GM18508 (cell line): Measurements from ENCODE around the gene CAB39.

ENCODE experiments used
- ATAC-seq: cut with Tn5 transposase; IDR thresholded peaks from one replicate; pipeline ENCODE4 v1.9.1; 2021; ENCODE audit warnings: moderate number of reproducible peaks; ENCODE audit not compliant: insufficient read depth, unreplicated experiment

CAB39 gene

DNA sequence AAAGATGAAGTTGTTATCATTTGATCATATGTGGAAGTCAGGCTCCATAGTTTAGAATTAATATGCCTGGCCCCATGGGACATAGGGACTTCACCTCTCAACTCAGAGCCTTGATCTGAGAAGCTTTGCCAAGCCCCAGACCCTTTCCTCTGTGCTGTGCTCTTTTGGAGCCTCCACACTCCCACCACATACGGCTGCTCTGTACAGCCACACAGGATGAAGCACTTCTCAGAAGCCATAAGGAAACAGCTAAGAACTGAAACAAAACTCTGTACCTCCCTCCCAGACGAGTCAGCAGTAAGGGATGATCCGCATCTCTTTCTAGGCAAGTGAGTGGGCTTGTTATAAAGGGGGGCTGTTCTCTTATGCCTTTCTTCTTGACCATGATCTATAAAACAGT, 66.5 kb downstream of the CAB39 start:
- ATAC-seq: no peak

DNA sequence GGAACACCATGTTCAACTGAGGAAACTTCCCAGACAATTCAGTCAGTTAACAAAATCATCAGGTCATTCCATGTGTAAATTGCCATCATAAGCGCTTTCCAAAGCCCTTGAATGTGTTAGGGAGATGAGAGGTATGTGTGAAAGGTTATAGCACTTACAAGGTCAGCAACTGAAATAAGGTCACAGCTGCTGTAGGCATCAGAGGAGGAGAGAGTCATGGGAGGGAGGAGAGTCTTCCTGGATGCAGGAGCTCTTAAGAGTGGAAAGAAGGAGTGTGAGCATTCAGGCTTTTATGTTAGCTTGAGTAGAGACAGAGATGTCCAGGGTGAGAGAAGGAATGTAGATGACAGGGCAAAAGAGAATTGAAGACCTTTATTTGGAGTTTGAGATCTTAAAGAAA, 67.0 kb downstream of the CAB39 start:
- ATAC-seq: no peak

DNA sequence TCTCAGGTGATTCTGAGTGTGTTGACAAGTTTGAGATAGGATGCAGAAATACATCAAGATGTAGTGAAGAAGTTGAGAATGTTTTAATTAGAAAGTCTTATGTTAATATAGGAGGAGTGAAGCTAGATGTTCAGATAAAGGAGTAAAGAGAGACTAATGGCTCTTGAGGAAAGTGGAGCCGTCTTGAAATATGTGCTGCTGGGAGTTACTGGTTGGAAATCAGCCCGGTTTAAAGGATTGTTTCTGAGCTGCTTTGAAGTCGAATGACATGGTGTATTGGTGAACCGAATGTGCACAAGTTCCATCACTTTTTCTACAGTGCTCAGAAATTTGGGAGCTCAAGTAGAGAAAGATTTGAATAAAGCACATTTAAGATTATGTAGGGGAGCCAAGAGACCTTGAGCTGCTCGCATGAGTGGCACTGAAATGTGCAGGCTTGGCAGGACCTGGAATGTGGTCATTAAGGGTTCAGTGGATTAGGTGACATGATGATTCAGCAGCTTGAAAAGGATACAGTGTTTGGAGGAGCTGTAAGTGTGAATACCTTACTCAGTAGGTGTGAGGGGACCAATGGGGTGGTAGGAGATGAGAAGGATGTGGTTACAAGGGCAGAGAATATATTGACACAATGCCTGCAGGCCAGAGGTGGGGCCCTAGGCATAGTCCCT, 68.6 kb downstream of the CAB39 start:
- ATAC-seq: no peak

- no peak for ATAC-seq
Observed at GRCh38 chr2:230783101-230783500, 70.5 kb downstream of the CAB39 start.

DNA sequence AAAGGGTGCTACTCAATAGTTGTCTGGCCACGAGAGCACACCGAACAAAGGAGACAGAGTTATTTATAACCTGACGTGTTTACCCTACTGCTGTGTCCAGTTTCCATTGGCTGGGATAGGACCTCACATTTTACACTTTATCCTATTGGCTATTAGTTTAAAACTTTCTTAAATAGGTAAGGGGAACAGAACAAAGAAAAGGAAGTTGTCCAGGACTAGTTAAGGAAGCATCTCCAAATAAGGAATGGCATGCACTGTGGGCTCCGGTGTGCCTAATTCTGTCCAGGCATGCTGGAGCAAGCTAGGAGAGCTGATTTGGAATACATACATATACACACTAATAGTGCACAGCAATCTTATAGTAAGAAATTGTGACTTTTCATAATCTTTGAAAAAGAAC, 72.2 kb downstream of the CAB39 start:
- ATAC-seq: no peak

GRCh38 chr2:230785346-230785745, 72.7 kb downstream of the CAB39 start:
- no peak for ATAC-seq

DNA sequence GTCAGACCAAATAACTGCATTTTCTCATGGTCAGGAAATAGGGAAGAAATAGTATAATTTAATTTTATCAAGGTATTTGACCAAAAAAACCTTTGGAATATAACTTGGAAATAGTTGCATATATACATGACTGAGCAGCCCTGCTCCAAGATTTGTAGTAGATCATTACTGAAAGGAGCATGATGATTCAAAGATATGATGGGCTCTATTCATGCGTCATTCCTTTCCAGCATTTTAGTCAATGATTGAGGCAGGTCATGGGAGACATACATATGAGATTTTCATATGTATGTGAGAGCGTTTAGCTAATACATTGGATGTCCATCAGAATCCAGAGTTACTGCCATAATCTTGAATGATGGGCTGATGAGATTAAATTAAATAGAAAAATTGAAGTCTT, 74.5 kb downstream of the CAB39 start:
- ATAC-seq: no peak

DNA sequence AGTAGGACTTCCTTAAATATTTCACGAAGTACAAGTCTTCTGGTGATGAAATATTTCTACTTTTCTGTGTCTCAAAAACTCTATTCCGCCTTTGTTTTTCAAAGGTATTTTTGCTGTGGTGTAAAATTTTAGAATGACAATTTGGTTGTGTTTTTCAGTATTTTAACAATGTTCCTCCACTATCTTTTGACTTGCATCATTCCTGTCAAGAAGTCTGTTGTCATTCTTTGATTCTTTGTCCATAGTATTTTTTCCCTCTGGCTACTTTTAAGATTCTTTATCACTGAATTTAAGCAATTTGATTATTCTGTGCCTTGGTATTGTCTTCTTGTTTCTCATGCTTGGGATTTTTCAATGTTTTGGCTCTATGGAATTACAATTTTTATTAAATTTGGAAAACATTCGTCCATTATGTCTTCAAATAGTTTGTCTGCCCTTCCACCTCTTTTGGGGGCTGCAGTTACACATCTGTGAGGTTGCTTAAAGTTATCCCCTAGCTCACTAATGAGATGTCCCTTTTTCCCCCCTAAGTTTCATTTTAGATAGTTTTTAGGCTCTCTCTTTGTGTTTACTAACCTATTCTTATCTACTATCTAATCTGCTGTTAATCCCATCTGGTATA, 76.0 kb downstream of the CAB39 start:
- ATAC-seq: no peak

DNA sequence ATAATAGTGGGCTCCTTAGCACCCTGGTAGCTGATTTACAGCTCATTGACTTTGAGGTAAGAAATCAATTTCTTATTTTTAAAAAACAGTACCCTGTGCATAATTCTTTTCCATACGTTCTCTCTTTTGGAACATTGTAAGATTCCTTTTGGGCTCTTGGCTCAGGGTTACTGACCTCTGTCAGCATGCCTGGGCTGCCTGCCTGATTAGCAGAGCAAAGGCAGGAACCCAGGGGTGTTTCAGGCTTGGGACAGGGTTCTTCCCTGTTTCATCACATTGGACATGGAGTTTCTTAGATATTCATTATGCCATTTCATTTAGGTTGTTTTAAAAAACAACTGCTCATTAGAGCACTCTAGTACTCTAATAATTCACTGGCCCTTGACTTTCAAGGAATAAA, 78.3 kb downstream of the CAB39 start:
- no peak for ATAC-seq

GRCh38 chr2:230793572-230794359, 81.1 kb downstream of the CAB39 start:
- ATAC-seq: no peak

DNA sequence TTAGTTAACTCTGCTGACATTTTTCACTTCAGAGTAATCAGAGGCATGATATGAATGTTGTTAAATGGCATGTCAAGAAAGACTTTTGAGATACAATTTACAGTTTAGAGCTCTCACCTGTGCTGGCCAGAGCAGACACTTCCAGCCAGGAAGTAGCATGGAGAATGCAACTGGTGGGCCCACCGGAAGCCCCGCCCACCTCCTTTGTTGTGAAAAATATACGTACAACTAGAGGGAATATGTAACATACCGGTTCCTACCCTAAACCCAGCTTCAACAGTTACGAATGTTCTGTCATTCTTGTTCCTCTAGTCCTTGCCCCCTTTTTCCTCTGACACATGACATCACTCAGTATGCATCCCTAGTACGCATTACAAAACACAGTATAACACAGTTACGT, 81.9 kb downstream of the CAB39 start:
- no peak for ATAC-seq

DNA sequence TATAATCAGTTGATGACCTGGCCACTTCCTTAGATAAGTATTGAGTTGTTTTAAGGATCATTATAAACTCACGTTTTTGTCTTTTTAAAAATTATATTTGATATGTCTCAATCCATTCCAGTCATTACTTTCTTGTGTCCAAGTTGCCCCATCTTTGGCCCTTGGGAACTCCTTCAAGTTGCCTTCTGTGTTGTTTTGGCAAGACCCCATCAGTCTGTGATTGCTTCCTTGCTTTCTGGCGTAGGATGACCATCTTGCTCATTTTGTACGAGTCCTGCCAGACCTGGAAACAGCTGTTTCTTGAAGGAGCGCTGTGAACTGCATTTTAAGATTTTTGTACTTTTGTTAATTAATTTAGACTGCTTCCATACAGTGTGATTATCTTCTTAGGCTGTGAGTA, 83.2 kb downstream of the CAB39 start:
- ATAC-seq: no peak

DNA sequence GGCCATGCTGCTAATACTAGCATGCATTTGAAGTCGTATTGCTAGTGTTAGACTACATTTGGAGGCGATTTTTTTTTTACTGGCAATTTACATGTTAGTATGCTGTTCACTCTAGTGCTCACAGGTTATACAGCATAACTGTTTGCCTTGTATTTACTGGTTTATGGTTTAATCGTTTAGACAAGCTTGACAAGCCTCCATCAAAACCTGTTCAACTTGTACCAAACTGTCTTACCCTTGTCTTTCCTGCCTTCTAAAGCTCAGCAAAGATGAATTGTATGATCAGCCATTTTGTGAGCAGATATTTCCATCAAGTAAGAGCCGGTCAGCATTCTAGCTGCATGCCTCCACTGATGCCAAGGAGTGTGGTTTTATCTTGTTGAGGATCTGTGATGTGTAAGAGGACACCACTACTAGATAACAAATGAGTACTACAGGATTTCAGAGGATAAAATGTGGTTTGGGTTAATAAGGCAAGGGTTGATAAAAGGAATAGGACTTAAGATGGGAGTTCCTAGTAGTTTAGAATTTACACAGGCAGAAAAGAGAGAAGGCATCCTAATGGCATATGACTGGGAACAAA, 83.7 kb downstream of the CAB39 start:
- ATAC-seq: no peak

- no peak for ATAC-seq
Observed at GRCh38 chr2:230797515-230798495, 85.2 kb downstream of the CAB39 start.

GRCh38 chr2:230798769-230799399, 86.2 kb downstream of the CAB39 start:
- no peak for ATAC-seq

DNA sequence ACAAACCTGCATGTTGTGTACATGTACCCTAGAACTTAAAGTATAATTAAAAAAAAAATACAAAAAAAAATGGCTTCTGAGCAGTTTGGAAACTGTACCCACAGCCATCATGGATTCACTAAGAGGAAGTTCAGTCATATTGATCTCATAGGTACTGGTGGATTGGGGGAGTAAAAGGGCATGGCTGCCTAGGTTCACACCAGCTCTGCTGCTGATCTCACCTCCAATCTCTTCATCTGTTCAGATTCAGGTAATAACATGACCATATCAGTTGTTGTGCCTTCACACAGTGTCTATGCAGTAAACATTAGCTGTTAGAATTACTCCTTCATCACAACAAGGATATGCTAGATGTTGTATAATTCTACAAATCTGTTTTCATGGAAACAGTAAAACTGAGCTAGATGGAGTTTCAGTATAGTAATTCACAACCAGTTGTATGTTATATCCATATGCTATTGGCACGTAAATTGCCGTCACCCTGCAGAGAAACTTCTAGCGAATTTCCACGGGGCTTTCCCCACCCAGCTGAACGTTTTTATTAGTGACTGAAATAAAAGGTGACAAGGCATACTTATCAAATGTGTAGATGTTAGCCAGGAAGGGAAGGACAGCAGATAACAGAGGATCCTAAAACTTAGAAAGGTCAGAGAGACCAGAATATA, 92.8 kb downstream of the CAB39 start:
- no peak for ATAC-seq

DNA sequence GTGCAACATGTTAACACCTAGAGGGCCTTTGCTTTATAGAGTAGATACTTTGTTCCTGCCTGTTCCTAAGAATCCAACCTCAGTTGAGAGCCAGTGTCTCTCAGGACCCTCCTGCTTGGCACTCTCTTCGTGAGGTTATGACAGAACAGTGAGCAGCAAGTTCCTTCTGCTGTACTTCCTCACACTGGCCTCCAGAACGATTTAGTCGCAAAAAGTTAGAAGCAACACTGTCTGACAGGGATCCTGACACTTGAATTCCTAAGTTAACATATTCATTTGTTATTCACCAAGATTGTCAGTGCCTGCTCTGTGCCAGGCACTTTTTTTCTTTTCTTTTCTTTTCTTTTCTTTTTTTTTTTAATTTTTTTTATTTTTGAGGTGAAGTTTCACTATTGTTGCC, 95.1 kb downstream of the CAB39 start:
- ATAC-seq: no peak

- ATAC-seq: no peak
Observed at GRCh38 chr2:230809015-230809414, 96.4 kb downstream of the CAB39 start.

- no peak for ATAC-seq
Observed at GRCh38 chr2:230809677-230810251, 97.1 kb downstream of the CAB39 start.
